GM18858 (cell line): Measurements from ENCODE around the gene PBX3.

Experiments used
- ATAC-seq: cut with Tn5 transposase; IDR thresholded peaks from one replicate; pipeline ENCODE4 v1.9.1; 2021; ENCODE audit not compliant: unreplicated experiment

The PBX3 gene

GRCh38 chr9:125748446-125749099, 1.4 kb downstream of the PBX3 start:
- ATAC-seq: no peak

GRCh38 chr9:125749287-125749935, 2.2 kb downstream of the PBX3 start:
- ATAC-seq: no peak

GRCh38 chr9:125749951-125750626, 2.9 kb downstream of the PBX3 start:
- no peak for ATAC-seq

GRCh38 chr9:125750627-125751011, 3.4 kb downstream of the PBX3 start:
- no peak for ATAC-seq

- no peak for ATAC-seq
Observed at GRCh38 chr9:125752070-125752628, 5.0 kb downstream of the PBX3 start.

- no peak for ATAC-seq
Observed at GRCh38 chr9:125754096-125754495, 6.9 kb downstream of the PBX3 start.

GRCh38 chr9:125755340-125755739, 8.2 kb downstream of the PBX3 start:
- ATAC-seq: no peak

GRCh38 chr9:125756518-125756917, 9.3 kb downstream of the PBX3 start:
- ATAC-seq: no peak

- ATAC-seq: no peak
Observed at GRCh38 chr9:125757834-125758233, 10.7 kb downstream of the PBX3 start.

- ATAC-seq: no peak
Observed at GRCh38 chr9:125758986-125759763, 12.0 kb downstream of the PBX3 start.

GRCh38 chr9:125759764-125760129, 12.6 kb downstream of the PBX3 start:
- ATAC-seq: no peak

GRCh38 chr9:125760537-125760936, 13.4 kb downstream of the PBX3 start:
- ATAC-seq: no peak

GRCh38 chr9:125761676-125762450, 14.7 kb downstream of the PBX3 start:
- ATAC-seq: no peak

GRCh38 chr9:125763394-125763801, 16.2 kb downstream of the PBX3 start:
- ATAC-seq: no peak

- ATAC-seq: no peak
Observed at GRCh38 chr9:125764198-125764597, 17.0 kb downstream of the PBX3 start.

GRCh38 chr9:125766468-125767221, 19.5 kb downstream of the PBX3 start:
- ATAC-seq: no peak

- ATAC-seq: no peak
Observed at GRCh38 chr9:125767349-125767748, 20.2 kb downstream of the PBX3 start.

GRCh38 chr9:125768803-125769202, 21.6 kb downstream of the PBX3 start:
- no peak for ATAC-seq

- no peak for ATAC-seq
Observed at GRCh38 chr9:125771037-125771436, 23.9 kb downstream of the PBX3 start.

- no peak for ATAC-seq
Observed at GRCh38 chr9:125772740-125773139, 25.6 kb downstream of the PBX3 start.
